ENCODE data around the gene WDFY2.

DNA sequence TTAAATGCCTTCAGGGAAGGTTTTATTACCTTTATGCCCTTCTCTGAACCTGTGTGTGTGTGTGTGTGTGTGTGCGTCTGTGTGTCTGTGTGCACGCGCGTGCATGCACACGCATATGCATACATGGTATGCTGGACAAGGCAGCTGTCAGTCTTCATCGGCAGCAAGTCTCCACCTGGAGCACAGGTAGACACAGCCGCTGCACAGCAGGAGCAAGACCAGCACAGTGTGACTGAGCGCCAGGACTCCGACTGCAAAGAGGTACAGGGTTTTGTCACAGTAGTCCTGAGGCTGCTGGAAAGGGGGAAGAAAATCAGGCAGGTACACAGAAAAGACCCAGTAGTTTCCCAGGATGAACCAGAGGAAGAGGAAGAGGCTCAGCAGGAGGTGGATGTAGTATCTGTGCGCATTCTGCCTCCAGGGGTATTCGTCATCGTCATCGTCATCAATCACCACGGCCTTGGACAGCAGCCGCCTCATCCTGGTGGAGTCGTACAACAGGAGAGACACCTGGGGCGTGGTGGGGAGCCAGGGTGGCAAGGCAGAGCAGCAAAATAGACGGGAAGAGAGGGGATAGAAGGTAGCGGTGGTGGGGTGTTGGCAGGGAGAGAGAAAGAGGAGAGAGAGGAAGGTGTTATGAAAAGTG, 232.5 kb downstream of the WDFY2 start:
- TF ChIP-seq, protein P1, sequence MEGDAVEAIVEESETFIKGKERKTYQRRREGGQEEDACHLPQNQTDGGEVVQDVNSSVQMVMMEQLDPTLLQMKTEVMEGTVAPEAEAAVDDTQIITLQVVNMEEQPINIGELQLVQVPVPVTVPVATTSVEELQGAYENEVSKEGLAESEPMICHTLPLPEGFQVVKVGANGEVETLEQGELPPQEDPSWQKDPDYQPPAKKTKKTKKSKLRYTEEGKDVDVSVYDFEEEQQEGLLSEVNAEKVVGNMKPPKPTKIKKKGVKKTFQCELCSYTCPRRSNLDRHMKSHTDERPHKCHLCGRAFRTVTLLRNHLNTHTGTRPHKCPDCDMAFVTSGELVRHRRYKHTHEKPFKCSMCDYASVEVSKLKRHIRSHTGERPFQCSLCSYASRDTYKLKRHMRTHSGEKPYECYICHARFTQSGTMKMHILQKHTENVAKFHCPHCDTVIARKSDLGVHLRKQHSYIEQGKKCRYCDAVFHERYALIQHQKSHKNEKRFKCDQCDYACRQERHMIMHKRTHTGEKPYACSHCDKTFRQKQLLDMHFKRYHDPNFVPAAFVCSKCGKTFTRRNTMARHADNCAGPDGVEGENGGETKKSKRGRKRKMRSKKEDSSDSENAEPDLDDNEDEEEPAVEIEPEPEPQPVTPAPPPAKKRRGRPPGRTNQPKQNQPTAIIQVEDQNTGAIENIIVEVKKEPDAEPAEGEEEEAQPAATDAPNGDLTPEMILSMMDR (IDR thresholded peaks at IDR 0.05) = no peak
- no peak for TF ChIP-seq POLR2A (IDR thresholded peaks at IDR 0.05)
